ENCODE data around the gene IMPACT. TPM values are rescaled to one million over a fixed set of nuclear protein-coding genes. Genes with fewer than 3 reads are reported as not detected.

IMPACT gene
- total RNA-seq, 1 experiment from 2014 or later = 88.3 TPM

DNA sequence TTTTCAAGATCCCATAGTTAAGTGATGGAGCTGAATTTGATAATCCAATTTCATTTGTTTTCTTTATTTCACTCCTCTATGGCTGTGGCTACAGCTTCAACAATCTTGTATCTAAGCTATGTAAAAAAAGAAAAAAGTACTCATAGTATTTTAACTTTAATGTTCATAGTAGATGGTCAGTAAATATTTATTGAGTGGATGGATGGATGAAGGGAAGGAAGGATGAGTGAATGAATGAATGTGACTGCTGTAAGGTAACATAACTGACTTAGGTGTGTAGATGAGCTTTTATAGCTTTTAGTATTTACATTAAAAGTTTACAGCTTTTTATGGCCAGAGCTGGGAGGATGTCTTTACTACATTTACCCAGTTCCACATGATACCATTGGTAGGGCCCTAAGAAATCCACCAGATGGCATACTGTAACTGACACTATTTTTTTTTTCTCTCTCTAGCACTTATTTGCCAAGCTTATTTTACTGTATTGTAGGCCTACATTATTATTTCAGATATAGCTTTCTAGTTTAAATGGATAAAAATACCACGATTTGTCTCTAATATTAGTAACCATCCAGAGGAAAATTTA is 20.6 kb downstream of the IMPACT start:
- Mint-ChIP-seq H3K27ac (ENCODE audit: low read depth, unreplicated experiment) (no peak overlapping the region), H3K4me1 (ENCODE audit: insufficient read depth, unreplicated experiment) (no peaks in the 10 kb centered on the region), H3K4me3 (ENCODE audit: unreplicated experiment) (no peak overlapping the region), H3K9me3 (ENCODE audit: unreplicated experiment) (no peaks in the 10 kb centered on the region), H3K36me3 (ENCODE audit: insufficient read depth, unreplicated experiment) (peaks cover 80% of the 10 kb centered on the region), H3K27me3 (ENCODE audit: insufficient read depth, unreplicated experiment) (no peaks in the 10 kb centered on the region)
- ChIA-PET CTCF (interaction anchor here (0.5 to 2.8 kb wide), 12 partner anchors 14 to 393 kb away, joined by 3 to 15 read pairs (median 3); no protein-coding TSS in a partner anchor), POLR2A (no interaction called here)
- no peak for DNase-seq (ENCODE audit: unreplicated experiment)
- intact Hi-C loops (cut with micrococcal nuclease) = loop anchor here (5.0 kb wide), 1 partner anchor 40 kb away; no protein-coding TSS in a partner anchor
- no TSS peak for BruUV-seq (replicated peaks)
- TF ChIP-seq, protein P1, sequence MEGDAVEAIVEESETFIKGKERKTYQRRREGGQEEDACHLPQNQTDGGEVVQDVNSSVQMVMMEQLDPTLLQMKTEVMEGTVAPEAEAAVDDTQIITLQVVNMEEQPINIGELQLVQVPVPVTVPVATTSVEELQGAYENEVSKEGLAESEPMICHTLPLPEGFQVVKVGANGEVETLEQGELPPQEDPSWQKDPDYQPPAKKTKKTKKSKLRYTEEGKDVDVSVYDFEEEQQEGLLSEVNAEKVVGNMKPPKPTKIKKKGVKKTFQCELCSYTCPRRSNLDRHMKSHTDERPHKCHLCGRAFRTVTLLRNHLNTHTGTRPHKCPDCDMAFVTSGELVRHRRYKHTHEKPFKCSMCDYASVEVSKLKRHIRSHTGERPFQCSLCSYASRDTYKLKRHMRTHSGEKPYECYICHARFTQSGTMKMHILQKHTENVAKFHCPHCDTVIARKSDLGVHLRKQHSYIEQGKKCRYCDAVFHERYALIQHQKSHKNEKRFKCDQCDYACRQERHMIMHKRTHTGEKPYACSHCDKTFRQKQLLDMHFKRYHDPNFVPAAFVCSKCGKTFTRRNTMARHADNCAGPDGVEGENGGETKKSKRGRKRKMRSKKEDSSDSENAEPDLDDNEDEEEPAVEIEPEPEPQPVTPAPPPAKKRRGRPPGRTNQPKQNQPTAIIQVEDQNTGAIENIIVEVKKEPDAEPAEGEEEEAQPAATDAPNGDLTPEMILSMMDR (IDR thresholded peaks at IDR 0.05; ENCODE audit: unreplicated experiment) = no peak

DNA sequence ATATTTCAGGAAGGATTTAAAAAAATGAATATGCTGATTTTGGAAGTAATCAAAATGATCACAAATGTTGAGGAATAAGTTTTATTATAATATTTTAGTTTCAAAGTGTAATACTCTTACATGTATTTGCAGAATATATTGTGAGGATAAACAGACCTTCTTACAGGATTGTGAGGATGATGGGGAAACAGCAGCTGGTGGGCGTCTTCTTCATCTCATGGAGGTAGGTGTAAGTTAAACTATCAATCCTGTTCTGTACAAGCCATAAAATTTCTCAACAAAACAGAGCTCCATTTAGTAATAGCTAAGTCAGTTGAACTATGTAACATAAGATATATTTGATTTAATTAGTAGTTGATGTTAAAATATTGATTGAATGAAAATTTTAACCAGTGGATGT is 21.5 kb downstream of the IMPACT start:
- intact Hi-C loops (cut with micrococcal nuclease) = loop anchor here (5.0 kb wide), 1 partner anchor 39 kb away; no protein-coding TSS in a partner anchor
- no peaks in the 10 kb centered on the region for H3K27me3 Mint-ChIP-seq (ENCODE audit: insufficient read depth, unreplicated experiment)
- DNase-seq (ENCODE audit: unreplicated experiment) = no peak
- H3K4me1 Mint-ChIP-seq (ENCODE audit: insufficient read depth, unreplicated experiment) = no peaks in the 10 kb centered on the region
- no peak overlapping the region for H3K27ac Mint-ChIP-seq (ENCODE audit: low read depth, unreplicated experiment)
- no peaks in the 10 kb centered on the region for H3K9me3 Mint-ChIP-seq (ENCODE audit: unreplicated experiment)
- no peak overlapping the region for H3K4me3 Mint-ChIP-seq (ENCODE audit: unreplicated experiment)
- TF ChIP-seq, protein P1 (IDR thresholded peaks at IDR 0.05; ENCODE audit: unreplicated experiment) = no peak
- ChIA-PET CTCF (interaction anchor here (0.8 to 2.8 kb wide), 4 partner anchors 39 to 92 kb away, joined by 3 to 15 read pairs (median 5); no protein-coding TSS in a partner anchor), POLR2A (interaction anchor here (0.6 kb wide), 1 partner anchor 65 kb away, joined by 3 read pairs; no protein-coding TSS in a partner anchor)
- no TSS peak for BruUV-seq (replicated peaks)
- H3K36me3 Mint-ChIP-seq (ENCODE audit: insufficient read depth, unreplicated experiment) = peaks cover 71% of the 10 kb centered on the region

DNA sequence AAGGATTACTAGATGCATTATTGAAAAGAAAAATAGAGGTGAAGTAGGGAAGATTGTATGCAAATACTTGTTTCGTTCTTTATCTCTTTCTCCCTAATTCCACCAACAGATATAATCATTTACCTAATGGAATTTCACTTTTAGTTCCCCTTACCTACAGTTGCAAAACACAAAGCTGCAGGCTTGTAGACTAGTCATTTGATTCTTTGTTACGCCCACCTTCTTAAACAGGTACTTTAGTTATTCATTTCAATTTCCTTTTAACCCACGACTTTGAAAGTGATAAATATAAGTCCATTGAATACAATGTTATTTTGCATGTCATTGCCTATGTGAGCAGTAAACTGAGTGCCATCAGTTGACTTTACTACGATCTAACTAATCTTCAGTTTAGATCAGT is 30.1 kb downstream of the IMPACT start:
- ChIA-PET POLR2A (interaction anchor here (0.7 kb wide), 1 partner anchor 113 kb away, joined by 3 read pairs; no protein-coding TSS in a partner anchor), CTCF (no interaction called here)
- no peaks in the 10 kb centered on the region for H3K9me3 Mint-ChIP-seq (ENCODE audit: unreplicated experiment)
- no TSS peak for BruUV-seq (replicated peaks)
- no peak for DNase-seq (ENCODE audit: unreplicated experiment)
- peaks cover 14% of the 10 kb centered on the region for H3K36me3 Mint-ChIP-seq (ENCODE audit: insufficient read depth, unreplicated experiment)
- intact Hi-C loops (cut with micrococcal nuclease) = no loop called here
- H3K4me1 Mint-ChIP-seq (ENCODE audit: insufficient read depth, unreplicated experiment) = no peaks in the 10 kb centered on the region
- TF ChIP-seq, protein P1 (IDR thresholded peaks at IDR 0.05; ENCODE audit: unreplicated experiment) = no peak
- no peak overlapping the region for H3K27ac Mint-ChIP-seq (ENCODE audit: low read depth, unreplicated experiment)
- H3K27me3 Mint-ChIP-seq (ENCODE audit: insufficient read depth, unreplicated experiment) = no peaks in the 10 kb centered on the region
- no peak overlapping the region for H3K4me3 Mint-ChIP-seq (ENCODE audit: unreplicated experiment)

DNA sequence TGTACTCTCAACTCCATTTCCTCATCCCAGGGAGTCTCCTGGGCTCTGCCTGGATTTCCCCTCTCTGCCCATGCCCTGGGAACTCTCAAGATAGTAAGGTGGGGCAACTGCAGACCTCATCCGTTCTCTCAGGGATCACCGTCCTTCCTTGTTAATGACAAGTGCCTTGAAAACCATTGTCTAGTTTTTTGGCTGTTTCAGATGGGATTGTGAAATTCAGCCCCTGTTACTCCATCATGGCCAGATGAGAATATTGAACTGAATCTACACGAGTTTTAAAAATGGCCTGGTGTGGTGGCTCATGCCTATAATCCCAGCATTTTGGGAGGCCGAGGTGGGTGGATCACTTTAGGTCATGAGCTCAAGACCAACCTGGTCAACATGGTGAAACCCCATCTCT is 33.3 kb downstream of the IMPACT start:
- Mint-ChIP-seq H3K9me3 (ENCODE audit: unreplicated experiment) (no peaks in the 10 kb centered on the region), H3K4me1 (ENCODE audit: insufficient read depth, unreplicated experiment) (no peaks in the 10 kb centered on the region), H3K4me3 (ENCODE audit: unreplicated experiment) (no peak overlapping the region), H3K36me3 (ENCODE audit: insufficient read depth, unreplicated experiment) (peaks cover 6% of the 10 kb centered on the region), H3K27me3 (ENCODE audit: insufficient read depth, unreplicated experiment) (no peaks in the 10 kb centered on the region), H3K27ac (ENCODE audit: low read depth, unreplicated experiment) (no peak overlapping the region)
- POLR2A ChIA-PET = interaction anchor here (0.6 kb wide), 1 partner anchor 1561 kb away, joined by 4 read pairs; no protein-coding TSS in a partner anchor
- DNase-seq (ENCODE audit: unreplicated experiment) = no peak
- BruUV-seq (replicated peaks) = no TSS peak
- TF ChIP-seq, protein P1 (IDR thresholded peaks at IDR 0.05; ENCODE audit: unreplicated experiment) = no peak
- CTCF ChIA-PET = interaction anchor here (0.7 to 1.0 kb wide), 4 partner anchors 15 to 132 kb away, joined by 3 to 4 read pairs (median 4); no protein-coding TSS in a partner anchor
- intact Hi-C loops (cut with micrococcal nuclease) = no loop called here
